Fibroblast of skin of right biceps (primary cell): Measurements from ENCODE around the gene FHOD3.

ENCODE experiments used
- DNase-seq: peaks from one replicate; pipeline ENCODE4 v3.0.0-alpha.2; 2013

Gene FHOD3

DNA sequence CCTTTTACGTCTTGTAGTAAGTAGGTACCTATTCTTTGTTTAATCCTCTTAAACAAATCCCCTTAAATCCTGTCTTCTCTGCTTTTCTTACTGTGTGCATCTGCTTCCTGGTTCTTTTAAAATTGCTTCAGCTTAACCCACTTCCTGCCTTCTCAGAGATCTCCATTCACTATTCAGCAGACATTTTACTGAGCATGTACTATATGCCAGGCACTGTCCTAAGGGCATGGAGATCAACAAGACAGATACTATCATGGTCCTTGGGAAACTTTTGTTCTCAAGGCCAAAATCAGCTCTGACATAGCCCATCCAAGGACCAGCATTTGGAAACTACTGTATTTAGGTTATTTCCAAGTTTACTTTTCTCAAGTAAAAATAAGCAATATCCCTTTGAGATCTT is 303.8 kb downstream of the FHOD3 start:
- DNase-seq = no peak

DNA sequence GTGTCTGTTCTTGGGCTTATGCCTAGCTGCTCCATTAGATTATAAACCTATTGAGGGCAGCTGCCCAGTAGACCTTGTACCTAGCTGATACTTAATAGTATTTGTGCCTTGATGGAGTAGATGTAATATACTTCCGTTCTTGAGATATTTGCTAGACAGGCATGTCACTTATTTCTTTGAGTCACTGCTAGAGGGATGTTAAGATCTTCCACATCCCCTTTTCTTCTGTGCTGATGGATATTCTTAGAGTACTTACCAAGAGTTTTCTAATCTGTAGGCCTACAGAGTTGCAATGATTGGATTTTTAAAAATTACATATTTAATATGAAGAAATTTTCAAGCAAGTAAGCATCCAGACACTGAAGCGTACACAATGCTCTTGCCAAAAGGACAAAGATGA is 304.6 kb downstream of the FHOD3 start:
- no peak for DNase-seq

DNA sequence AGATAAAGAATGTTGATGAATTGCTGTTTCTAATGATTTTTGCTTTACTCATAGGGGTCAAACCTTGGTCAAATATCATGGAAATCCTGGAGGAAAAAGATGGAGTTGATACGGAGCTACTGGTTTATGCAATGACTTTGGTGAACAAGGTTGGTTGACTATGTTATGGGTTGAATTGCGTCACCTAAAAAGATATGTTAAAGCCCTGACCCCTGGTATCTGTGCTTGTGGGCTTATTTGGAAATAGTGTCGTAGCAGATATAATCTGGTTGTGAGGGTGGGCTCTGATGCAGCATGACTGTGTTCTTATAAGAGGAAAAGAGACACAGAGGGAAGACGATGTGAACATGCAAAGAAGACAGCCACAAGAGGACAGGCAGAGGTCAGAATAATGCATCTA is 305.1 kb downstream of the FHOD3 start:
- no peak for DNase-seq

DNA sequence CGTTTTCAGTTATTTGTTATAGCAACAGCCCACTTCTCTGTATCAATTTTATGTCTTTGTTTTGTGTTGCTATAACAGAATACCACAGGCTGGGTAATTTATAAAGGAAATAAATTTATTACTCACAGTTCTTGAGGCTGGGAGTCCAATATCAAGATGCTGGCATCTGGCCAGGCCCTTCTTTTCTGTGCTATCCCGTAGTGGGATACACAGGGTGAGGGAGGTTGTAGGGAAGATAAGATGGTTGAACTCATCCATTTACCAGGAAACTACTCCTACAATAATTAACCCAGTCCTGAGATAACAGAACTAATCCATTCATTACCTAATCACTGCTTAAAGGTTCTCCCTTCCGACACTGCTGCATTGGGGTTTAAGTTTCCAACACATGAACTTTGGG is 310.6 kb downstream of the FHOD3 start:
- DNase-seq = no peak

DNA sequence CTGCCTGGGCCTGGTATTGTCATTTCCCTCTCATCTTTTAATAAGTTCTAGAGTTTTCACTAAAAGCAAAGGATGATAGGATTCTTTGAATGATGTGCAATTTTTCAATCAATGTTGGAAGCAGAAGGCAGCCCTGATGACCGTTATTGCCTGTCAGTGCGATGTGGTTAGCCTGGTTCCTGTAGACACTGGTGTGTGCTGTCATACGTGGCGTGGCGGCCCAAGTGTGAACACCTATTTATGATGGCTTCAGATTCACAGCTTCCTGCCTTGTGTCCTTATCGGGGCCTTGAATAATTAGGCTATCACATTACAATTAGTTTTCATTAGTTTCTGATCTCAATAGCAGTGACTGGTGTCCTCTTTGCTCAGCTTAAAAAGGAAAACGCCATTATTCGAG is 312.7 kb downstream of the FHOD3 start:
- no peak for DNase-seq

DNA sequence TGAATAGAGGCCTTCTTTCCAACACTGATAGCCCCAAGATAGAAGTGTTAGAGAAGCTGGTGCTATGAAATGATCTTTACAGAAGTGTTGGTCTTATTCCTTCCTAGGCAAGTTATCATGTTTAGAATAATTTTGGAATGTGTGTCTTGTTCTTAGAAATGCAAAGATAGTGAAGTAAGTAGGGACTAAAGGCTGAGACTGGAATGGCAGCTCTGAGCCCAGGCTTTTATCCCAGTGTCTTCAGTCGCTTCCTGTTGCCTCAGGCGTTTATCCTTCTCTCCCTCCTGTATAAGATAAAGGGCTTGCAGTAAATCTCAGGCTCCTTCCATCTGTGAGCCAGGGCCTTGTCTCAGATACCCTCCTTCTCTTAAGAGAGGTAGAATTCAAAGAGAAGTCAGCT is 313.1 kb downstream of the FHOD3 start:
- DNase-seq = no peak

DNA sequence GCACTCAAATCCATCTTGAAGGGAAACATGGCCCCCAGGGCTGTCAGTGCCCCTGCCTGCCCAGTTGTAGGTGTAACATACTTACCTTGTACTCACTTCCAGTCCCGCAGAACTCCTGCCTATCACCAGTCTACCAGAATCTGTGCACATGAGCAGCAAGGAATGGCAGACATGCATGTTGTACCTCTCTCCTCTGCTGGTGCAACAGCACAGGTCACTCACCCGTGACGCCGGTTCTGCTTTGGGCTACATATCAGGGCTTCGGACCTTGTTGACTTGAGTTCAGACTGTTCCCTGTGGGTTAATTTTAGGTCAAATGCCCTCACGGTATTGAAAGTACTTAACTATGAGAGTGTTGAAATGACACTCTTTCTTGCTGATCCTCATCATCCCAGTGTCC is 315.6 kb downstream of the FHOD3 start:
- no peak for DNase-seq

DNA sequence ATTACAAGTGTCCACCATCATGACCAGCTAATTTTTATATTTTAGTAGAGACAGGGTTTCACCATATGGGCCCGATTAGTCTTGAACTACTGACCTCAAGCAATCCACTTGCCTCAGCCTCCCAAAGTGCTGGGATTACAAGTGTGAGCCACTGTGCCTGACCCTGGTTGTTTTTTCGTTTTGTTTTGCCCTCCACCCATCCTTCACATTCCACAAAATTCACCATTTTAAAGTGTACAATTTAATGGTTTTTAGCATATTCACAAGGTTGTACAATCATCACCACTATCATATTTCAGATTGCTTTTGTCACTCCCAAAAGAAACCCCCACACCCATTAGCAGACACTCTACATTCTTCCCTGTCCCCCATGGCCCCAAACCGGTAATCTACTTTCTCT is 316.3 kb downstream of the FHOD3 start:
- no peak for DNase-seq

DNA sequence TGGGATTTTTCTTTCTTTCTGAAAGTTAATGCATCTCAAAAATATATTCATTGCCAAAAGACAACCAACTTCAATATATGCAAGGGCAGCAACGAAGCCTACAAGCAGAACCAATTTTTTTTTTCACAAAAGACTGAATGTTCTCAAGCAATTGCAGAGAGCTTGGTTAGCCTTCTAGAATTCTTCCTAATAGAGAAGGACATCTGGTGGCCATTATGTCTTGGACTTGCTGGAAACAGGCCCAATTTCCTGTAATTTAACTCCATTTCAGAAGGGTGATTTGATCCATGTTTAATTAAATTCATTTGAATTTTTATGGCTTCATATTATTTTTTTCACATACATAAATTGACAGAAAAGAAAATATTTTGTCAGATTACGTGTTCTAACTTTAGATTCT is 323.3 kb downstream of the FHOD3 start:
- DNase-seq = peak; percentile 36

DNA sequence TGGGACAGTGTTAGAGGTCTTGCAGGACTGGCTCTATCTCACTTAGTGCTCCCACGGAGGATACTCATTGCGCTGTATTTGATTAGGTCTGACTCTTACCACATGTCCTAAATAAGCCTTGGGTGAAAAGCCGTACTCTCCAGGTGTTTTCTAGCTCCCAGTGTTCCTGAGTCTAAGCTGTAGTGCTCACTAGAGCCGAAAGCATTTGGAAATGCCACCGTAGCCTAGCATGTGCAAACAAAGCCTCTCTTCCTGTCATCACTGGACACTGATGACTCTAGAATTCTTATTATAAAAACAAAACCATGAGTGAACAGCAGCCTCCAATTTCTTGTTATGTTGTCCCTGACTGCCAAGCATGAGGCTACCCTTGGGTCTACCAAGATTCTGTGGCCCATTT is 325.1 kb downstream of the FHOD3 start:
- DNase-seq = no peak

DNA sequence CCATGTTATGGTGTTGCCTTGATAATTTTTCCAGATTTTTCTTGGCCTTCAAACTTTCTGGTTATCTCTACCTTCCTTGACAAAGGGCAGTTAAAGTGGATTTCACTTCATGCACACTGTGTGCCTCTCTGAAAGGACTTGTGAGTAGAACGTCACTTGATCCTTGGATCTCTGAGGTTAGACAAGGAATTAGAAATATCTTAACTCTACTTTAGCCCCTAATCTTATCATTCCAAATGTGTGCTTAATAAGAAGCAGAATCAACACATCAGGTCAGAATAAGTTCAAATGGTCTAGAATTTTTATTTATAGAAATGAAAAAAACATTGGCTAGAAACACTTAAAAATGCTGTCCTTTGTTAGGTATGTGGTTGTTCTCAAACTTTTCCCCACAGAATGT is 325.6 kb downstream of the FHOD3 start:
- DNase-seq = peak; percentile 22

DNA sequence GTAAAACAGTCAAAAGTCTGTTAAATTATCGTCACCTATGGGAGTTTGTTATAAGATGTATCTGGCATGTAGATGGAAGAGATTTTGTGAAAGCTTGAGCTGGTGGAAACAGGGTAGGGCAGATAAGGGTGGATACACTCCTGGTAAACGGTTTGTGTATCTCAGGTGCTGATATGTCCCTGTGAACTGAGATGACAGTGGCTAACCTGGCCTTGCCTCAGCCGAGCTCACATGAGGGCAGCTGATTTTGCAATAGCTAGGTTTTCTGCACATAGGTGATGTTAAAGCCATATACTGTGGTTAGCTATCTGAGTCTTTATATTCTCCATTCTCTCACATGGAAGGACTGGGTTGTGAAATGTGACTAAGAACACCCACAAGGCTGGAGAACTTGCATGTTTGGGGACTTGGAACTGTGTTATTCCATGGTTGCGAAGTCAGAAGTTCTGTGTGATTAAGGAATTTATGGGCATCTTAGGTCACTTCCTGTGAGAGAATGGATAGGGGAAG is 326.2 kb downstream of the FHOD3 start:
- peak; percentile 43 for DNase-seq

DNA sequence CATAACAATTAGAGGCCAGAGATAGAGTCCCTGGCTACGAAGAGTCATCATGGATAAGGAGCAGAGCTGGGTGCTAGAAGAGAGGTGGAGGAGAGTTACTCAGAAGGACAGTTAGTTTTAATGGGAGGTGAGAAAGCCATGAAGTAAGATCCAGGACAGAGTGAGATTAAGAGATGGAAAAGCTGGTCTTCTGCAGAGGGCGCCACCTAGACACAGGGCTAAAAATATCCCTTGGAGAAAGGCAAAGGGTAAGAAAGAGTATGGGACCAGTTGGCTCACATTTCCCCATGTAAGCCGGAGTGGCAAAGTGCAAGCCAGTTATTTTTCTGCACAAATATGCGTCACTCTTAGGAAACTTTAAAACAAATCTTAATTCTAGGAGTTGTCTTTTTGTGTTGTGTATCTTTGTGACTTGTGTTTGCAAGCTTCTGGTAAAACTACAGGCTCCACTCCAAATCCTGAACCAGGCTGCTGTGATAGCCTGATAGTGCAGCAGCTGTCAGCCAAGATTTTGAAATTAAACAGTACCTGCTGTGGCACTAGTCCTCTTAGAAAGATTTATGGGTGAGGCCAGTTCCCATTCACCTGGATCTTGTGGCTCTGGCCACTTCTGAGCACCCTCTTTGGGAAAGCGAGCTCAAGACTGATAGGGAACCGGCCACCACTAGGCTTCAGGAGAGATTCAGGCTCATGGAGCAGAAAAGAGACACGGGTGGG is 327.1 kb downstream of the FHOD3 start:
- DNase-seq = no peak

DNA sequence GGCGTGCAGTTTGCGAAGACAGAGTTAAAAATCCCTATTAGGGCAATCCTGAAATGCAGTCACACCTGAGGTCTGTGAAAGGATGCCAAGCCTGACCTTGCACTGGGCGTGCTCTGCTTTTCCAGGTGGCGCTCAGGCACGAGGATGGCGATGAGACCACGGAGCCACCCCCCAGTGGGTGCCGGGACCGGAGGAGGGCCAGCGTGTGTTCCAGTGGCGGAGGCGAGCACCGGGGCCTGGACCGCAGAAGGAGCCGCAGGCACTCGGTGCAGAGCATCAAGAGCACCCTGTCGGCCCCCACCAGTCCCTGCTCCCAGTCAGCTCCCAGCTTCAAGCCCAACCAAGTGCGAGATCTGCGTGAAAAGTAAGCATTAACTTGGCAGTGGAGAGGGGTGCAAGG is 327.9 kb downstream of the FHOD3 start:
- DNase-seq = no peak

DNA sequence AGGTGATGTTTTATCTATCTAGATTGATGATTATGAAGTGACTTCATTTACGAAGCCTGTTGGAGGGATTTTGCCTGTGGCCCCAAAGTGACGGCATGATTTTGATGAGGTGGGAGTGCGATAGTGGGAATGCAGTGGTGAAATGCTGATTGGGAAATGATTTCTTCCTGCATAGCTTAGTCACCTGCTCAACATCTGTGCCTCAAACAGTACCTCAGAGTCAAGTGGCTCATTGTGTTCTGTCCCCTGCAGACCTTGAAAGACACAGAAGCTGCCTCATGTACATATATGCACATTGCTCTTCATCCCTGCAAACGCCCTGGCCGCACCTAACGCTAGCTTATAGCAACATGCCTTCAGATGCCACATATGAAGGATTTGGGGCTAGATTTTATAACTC is 330.1 kb downstream of the FHOD3 start:
- DNase-seq = no peak

DNA sequence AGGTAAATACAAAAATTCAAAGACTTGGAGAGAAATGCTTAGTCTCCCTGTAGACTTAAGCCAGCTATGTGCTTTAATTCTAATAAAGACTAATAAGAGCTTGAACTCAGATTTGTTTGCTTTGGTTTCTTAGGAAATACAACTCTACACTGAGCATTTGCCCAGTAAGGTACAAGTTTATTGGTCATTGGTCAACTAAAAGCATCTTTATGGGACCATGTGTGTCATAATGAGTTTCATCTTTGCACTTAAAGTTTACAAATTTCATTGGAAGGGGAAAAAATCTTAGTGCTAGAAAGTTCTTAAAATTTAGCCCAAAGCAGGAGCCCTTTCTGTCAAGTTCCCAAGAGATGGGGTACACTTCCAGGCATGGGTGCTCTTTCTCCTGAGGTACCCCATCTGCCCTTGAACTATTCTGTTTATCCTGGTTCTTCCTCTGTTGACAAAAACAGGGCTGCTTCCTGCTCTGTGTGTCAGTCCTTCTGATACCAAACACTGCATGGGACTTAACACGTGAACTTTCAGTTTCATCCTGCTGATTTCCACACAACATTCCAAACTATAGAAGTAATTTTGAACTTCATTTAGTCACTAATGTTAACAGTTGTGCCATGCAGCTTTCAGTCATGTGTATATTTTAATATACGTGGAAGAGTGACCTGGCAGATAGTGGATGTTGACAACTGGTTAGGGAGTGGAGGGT is 331.1 kb downstream of the FHOD3 start:
- DNase-seq = peak; percentile 68

DNA sequence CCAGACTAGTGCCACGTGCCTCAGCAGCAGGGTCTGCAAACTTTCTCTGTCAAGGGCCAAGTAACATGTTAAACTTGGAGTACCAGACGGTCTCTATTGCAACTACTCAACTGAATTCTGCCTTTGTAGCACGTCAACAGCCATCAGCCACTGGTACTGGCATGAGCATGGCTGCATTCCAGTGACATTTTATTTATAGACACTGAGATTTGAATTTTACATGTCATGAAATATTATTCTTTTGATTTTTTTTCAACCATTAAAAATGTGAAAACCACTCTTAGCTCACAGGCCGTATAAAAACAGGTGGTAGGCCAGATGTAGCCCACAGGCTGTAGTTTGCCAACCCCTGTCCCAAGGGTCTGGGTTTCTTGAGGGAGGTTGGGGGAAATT is 331.6 kb downstream of the FHOD3 start:
- no peak for DNase-seq

DNA sequence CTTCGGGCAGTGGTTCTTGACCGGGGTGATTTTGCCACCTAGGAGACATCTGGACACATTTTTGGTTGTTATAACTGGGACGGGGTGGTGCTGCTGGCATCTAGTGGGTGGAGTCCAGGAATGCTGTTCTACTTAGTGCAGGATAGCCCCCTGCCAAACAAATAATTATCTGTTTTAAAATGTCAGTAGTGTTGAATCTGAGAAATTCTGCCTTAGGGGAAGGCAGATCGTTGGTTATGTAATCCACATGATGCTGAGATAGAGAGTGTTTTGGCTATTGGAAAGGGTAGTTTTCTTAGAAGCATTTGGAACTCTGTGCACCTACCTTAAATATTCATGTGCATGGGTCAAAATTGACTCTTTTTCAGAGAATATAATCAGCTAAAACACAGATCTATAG is 332.3 kb downstream of the FHOD3 start:
- DNase-seq = no peak

DNA sequence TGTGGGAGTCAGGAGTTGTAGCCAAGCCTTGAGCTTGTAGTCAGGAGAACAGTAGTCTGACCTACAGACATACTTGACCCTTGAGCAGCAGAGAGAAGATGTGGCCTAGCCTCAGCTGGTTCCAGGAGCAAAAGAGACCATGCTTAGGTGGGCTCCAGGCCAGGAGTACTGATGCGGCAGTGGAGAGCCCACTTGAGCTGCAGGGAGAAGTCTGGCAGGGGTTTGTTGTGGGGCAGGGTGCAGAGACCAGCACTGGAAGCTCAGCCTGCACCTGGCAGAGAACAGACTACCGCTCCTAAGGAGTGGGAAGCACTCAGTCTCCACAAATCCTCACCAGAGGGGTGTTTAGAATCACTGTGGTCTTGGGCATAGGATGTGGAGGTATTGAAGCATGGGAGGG is 333.4 kb downstream of the FHOD3 start:
- DNase-seq = no peak

DNA sequence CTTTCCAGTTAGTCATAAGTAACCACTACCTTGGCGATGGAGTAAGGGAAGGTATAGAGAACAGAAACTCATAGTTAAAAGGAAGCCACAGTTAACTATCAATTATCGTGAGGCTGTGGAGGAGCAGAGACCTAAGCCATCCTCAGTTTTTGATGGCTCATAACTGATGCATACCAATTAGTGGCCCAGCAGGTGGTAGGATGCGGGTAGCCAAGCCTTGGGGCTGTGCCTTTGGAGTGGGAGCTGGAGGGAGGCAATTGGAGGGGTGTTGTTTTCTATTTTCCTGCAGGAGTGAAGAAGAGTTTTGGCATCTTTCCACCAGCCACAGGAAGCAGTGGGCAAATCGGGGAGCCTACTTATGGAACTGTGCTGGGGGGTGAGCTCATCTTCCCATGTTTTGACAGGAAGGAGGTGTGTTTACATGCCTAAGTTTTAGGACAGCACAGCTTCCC is 336.5 kb downstream of the FHOD3 start:
- no peak for DNase-seq

DNA sequence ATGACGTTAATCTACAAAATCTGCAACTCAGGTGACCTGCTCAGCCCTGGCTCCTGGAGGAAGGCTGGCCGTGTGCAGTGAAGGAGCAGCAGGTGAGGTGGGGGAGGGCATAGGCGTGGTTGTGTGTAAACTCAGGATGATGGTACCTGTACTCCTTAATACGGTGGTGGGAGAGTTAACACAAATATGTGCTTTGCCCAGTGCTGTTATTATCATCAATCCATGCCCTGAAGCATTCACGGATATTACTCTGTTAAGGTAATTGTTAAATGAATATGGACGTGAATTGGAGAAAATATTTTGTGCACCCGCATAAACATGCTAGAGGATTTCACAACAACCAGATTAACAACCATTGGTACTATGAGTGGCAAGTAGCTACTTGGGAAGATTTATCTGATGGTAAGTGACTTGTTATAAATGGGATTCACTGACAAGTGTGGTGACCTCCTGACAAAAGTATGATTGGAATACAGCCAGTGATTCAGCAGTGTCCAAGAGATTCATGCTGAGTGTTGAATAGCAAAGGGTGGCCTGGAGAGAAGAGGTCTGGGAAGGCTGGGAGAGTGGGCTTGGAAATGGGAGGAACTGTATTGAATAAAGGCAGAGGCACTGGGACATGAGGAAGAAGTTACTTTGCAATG is 337.2 kb downstream of the FHOD3 start:
- DNase-seq = peak; percentile 43

DNA sequence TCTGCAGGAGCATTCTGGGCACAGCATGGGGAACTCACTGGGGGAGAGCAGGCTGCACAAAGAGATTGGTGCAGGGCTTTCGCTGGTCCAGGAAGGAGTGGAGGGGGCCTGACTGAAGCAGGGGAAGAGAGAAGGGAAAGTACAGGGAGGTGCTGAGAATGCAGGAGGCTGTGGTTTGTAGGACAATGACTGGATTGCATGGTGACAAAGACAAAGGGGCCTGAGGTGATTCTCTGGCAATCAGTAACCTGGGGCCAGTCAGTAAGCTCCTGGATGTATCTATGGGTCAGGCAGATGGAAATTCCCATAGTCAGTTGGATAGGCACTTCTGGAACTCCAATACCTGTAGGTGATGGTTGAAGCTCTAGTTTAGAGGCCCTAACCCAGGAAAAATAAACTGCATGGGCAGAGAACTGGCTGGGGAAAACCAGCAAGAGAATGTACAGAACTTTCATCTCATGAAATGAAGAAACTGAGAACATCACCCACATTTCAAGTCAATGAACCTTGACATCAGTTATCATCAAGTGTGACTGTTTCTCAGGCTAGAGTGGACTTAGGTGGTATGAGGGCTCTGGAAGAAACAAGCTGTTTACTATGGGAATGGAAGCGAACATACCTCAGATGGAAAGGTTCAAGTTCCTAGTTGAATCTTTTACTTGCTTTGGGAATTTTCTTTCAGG is 338.0 kb downstream of the FHOD3 start:
- no peak for DNase-seq

DNA sequence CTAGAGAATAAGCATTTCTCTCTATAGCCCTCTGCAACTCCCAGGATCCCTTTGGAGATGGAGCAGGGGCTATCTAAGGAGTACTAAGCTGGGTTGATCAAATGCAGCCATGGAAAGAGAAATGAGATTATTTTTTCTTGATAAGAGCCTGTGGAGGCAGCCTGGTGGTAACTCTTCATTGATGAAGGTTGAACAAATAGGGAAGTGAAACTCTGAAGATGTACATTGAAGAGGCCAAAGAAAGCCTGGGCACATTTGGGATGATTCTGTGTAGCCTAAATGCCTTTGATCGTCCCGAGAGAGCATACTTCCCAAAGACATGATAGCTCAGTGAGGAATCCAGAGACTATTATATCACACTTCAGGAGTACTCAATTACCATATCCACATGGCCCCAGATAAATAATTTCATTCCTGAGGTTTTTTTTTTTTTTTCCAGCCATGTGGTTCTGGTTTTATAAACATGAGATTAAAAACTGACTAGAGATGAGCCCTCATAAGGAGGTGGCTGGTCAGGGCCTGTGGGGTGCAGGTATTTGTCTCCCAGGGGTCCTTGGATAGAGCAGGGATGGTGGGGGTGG is 338.8 kb downstream of the FHOD3 start:
- peak; percentile 47 for DNase-seq
